ENCODE measurements around the gene GNPTAB. TPM values are rescaled to one million over a fixed set of nuclear protein-coding genes. Genes with fewer than 3 reads are reported as not detected.

The GNPTAB gene
- total and polyA plus RNA-seq, 2 donors (not counting 1 experiment from before 2014, with no cell fraction given) = 10.4 to 79.4 TPM

- Histone ChIP-seq H3K9me3 (ENCODE audit: control extremely low read depth in 1 of 3, control insufficient read depth in 2 of 3, insufficient read depth in 1 of 3, low read length in 2 of 3) (no peaks in the 10 kb centered on the region), H2AFZ (ENCODE audit: insufficient read depth, low read depth, low read length, poor library complexity, severe bottlenecking) (no peak overlapping the region), H4K20me1 (ENCODE audit: control insufficient read depth, insufficient read depth, low read length, poor library complexity, severe bottlenecking) (no peaks in the 10 kb centered on the region), H3K4me3 (ENCODE audit: control extremely low read depth in 1 of 5, extremely low read depth in 1 of 5, insufficient read depth in 1 of 5, low read depth in 2 of 5, low read length in 4 of 5) (no peak overlapping the region), H3K27ac (ENCODE audit: low read length in 2 of 2) (no peak overlapping the region), H3K79me2 (ENCODE audit: control insufficient read depth, insufficient read depth, low read length) (peaks cover 46% of the 10 kb centered on the region), H3K36me3 (replicated peaks in 1 of 2; ENCODE audit: control extremely low read depth in 1 of 2, control insufficient read depth in 1 of 2, extremely low read depth in 1 of 2, insufficient read depth in 2 of 2, low read length in 1 of 2) (no peaks in the 10 kb centered on the region), H3K4me2 (replicated peaks; ENCODE audit: low read depth, low read length, poor library complexity, severe bottlenecking) (no peak overlapping the region), H3K9ac (ENCODE audit: low read length) (no peak overlapping the region), H3K27me3 (replicated peaks in 1 of 4; ENCODE audit: control extremely low read depth in 1 of 4, control insufficient read depth in 3 of 4, insufficient read depth in 4 of 4, low read length in 3 of 4) (no peaks in the 10 kb centered on the region), H3K4me1 (ENCODE audit: control insufficient read depth in 2 of 2, insufficient read depth in 2 of 2, low read length in 2 of 2) (peaks cover 23 to 28% of the 10 kb centered on the region in 2 donors)
- CTCF ChIA-PET = interaction anchor here (0.5 to 6.8 kb wide), 9 partner anchors 12 to 940 kb away, joined by 3 to 91 read pairs (median 4); no protein-coding TSS in a partner anchor
- Mint-ChIP-seq H3K27ac (no peak overlapping the region), H3K4me1 (peaks cover 49% of the 10 kb centered on the region), H3K4me3 (peak overlapping the region; percentile 99), H3K9me3 (ENCODE audit: insufficient read depth) (no peaks in the 10 kb centered on the region), H3K27me3 (no peaks in the 10 kb centered on the region)
- WGBS (ENCODE audit: insufficient coverage) = 93% methylated on average over 4 of the region's 6 CpGs
- DNase-seq (peak; percentile 15), ATAC-seq (ENCODE audit: low read depth) (no peak)
- POLR2A ChIA-PET = interaction anchor here (0.5 kb wide), 1 partner anchor 301 kb away, joined by 3 read pairs; no protein-coding TSS in a partner anchor
- no peak for TF ChIP-seq CTCF (IDR thresholded peaks at IDR 0.05)
- no peak for TF ChIP-seq EZH2 (IDR thresholded peaks at IDR 0.05; ENCODE audit: borderline replicate concordance, insufficient read depth, low read depth, low read length, poor library complexity, severe bottlenecking)
- intact Hi-C loops (cut with micrococcal nuclease) = loop anchor here (1.0 to 5.0 kb wide), 2 partner anchors 84 to 294 kb away; partner anchors contain the start of genes NUP37 and PARPBP
Observed at GRCh38 chr12:101828463-101829196, 2.1 kb downstream of the GNPTAB start.
